GM12873 (cell line): ENCODE data around the gene AHI1.

Experiments
- CTCF ChIP-seq: IDR thresholded peaks from 2 replicates; pipeline ENCODE4 v1.5.1; 2012; ENCODE audit warnings: low read depth, mild to moderate bottlenecking, moderate library complexity, low read length, control low read depth; ENCODE audit not compliant: insufficient read depth; ENCODE audit errors: missing control alignments

AHI1 gene

GRCh38 chr6:135304883-135305282 lies 192.7 kb downstream of the AHI1 start:
- no peak for TF ChIP-seq CTCF

- no peak for TF ChIP-seq CTCF
Measured at GRCh38 chr6:135301304-135301703, 196.2 kb downstream of the AHI1 start.

- no peak for TF ChIP-seq CTCF
Measured at GRCh38 chr6:135300576-135300975, 197.0 kb downstream of the AHI1 start.

- TF ChIP-seq CTCF = no peak
Measured at GRCh38 chr6:135299256-135299655, 198.3 kb downstream of the AHI1 start.

- TF ChIP-seq CTCF = no peak
Measured at GRCh38 chr6:135298455-135298854, 199.1 kb downstream of the AHI1 start.

- no peak for TF ChIP-seq CTCF
Measured at GRCh38 chr6:135296715-135297114, 200.8 kb downstream of the AHI1 start.

- TF ChIP-seq CTCF = no peak
Measured at GRCh38 chr6:135295085-135295484, 202.5 kb downstream of the AHI1 start.
